ENCODE results near the gene GNGT1. TPM values are rescaled to one million over a fixed set of nuclear protein-coding genes. Genes with fewer than 3 reads are reported as not detected.

Gene GNGT1
- not detected in 2 replicates for total RNA-seq

DNA sequence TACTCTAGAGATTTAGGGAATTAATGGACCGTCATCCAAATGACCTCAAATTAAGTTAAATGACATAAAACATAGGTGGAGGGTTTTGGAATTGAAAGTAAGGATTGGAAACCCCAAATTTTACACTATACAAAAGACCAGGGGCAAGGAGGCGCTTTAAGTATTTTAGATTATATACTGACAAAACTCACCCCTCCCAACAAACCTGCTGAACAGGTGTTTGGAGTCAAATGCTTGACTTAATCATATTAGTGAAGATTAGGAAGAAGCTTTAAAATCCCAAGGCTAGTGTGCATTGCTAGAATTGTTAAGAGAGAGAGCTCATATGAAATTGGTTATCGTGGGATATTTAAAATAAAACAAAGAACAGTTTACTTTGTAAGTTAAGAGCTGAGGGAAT lies at the start of gene GNGT1:
Gene GNGT1 (plus strand): TSS at position 301 of the 400 bp plus-strand sequence. CDS start 180 bp downstream, outside the sequence.
- no peak within 1 kb of the TSS for H3K4me3 ChIP-seq (ENCODE audit: low read depth, low read length)
- TF ChIP-seq, protein P1, sequence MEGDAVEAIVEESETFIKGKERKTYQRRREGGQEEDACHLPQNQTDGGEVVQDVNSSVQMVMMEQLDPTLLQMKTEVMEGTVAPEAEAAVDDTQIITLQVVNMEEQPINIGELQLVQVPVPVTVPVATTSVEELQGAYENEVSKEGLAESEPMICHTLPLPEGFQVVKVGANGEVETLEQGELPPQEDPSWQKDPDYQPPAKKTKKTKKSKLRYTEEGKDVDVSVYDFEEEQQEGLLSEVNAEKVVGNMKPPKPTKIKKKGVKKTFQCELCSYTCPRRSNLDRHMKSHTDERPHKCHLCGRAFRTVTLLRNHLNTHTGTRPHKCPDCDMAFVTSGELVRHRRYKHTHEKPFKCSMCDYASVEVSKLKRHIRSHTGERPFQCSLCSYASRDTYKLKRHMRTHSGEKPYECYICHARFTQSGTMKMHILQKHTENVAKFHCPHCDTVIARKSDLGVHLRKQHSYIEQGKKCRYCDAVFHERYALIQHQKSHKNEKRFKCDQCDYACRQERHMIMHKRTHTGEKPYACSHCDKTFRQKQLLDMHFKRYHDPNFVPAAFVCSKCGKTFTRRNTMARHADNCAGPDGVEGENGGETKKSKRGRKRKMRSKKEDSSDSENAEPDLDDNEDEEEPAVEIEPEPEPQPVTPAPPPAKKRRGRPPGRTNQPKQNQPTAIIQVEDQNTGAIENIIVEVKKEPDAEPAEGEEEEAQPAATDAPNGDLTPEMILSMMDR (conservative IDR thresholded peaks at IDR 0.05; ENCODE audit: low read depth, low read length), result no peak
- DNase-seq (ENCODE audit: low read depth), result no peak

DNA sequence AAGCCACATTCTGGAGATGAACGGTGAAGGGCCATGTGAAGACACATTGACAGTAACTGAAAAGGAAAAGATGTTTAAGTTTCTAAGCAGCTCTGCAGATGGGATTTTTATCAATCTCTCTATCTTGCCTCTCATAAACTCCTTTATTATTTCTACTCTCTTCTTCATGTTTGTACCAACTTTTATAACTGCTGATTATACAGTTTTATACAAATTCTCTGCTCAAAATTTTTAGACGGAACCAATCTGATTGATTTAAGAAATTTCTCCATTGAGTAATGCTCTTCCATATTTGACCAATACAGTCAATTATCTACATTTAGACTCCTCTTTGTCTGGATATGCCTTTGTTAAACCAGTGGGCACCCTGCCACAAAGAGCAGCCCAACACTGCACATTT lies 47.5 kb upstream of the GNGT1 start:
- TF ChIP-seq, protein P1 (conservative IDR thresholded peaks at IDR 0.05; ENCODE audit: low read depth, low read length), result no peak
- no peak overlapping the region for H3K4me3 ChIP-seq (ENCODE audit: low read depth, low read length)
- no peak for DNase-seq (ENCODE audit: low read depth)

DNA sequence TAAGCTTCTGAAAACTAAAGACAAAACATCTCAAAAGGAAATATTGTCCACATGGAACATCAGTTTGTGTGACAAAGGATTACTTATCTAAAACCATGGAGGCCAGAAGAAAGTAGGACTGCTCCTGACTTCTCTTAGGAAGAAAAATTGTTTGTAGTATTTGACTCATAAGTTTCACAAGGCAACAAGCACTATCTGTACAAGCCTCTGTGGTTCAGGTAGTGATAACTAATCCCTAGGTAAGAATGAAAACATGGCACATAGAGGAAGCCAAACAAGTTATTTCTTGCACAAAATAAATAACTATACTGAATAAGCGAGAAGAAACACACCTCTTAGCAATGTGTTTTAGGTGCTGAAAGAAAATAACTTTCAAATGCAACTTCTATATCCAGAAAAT lies 46.1 kb upstream of the GNGT1 start:
- DNase-seq (ENCODE audit: low read depth), result no peak
- no peak overlapping the region for H3K4me3 ChIP-seq (ENCODE audit: low read depth, low read length)
- TF ChIP-seq, protein P1 (conservative IDR thresholded peaks at IDR 0.05; ENCODE audit: low read depth, low read length), result no peak

DNA sequence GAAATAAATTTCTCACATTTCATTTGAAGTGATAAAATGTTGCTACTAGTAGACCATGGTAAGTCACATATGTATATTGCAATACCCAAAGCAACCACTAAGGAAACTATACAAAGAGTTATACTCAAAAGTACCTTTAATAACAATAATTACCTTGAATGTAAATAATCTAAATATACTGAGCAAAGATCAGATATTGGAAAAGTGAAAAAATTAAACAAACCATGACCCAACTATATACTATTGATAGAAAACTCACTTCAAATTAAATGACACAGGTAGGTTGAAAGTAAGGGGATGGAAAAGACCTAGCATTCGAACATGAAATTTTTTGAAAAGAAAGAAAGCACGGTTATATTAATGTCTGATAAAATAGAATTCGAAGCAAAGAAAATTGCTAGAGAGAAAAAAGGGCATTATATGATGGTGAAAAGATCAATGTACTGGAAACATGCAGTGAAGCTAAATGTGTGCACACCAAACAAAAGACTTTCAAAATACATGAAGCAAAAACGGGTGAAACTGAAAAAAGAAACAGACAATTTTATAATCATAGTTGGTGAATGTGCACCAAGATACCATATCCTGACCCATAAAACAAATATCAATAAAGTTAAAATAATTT lies 44.9 kb upstream of the GNGT1 start:
- TF ChIP-seq, protein P1 (conservative IDR thresholded peaks at IDR 0.05; ENCODE audit: low read depth, low read length), result no peak
- H3K4me3 ChIP-seq (ENCODE audit: low read depth, low read length), result no peak overlapping the region
- DNase-seq (ENCODE audit: low read depth), result no peak

DNA sequence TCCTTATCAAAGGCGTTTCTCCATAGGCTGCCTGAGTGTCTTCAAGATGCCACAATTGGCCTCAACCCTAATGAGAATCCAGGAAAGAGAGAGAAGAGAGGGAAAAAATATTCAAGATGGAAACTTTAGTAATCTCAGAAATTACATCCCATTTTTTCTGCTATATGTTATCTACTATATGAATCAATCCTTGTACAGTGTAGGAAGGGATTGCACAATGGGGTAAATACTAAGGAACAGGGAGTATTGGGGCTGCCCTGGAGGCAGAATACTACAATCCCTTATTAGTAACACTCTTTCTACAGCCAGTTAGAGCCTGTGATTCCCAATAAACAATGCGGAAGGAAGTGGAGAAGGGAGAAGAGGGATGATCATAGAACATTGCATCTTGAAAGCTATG lies 43.7 kb upstream of the GNGT1 start:
- TF ChIP-seq, protein P1 (conservative IDR thresholded peaks at IDR 0.05; ENCODE audit: low read depth, low read length), result no peak
- no peak for DNase-seq (ENCODE audit: low read depth)
- no peak overlapping the region for H3K4me3 ChIP-seq (ENCODE audit: low read depth, low read length)

DNA sequence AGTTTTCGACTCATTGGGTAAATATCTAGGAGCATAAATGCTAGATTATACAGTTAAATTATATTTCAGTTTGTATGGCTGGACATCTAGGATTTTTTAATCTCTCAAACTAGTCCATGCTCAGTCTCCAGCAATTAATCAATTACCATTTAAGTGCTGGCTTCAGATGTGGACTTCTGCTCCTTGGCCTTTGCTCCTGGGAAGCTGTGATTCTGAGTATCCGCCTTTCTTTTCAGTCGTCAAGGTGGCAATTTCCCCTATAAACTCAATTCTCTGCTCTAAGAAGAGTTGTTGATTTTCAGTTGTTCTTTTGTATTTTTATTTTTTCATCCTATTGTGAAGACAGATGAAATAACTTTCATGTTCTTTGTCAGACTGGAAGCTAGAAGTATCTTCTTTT lies 39.5 kb upstream of the GNGT1 start:
- DNase-seq (ENCODE audit: low read depth), result no peak
- H3K4me3 ChIP-seq (ENCODE audit: low read depth, low read length), result no peak overlapping the region
- TF ChIP-seq, protein P1 (conservative IDR thresholded peaks at IDR 0.05; ENCODE audit: low read depth, low read length), result no peak

DNA sequence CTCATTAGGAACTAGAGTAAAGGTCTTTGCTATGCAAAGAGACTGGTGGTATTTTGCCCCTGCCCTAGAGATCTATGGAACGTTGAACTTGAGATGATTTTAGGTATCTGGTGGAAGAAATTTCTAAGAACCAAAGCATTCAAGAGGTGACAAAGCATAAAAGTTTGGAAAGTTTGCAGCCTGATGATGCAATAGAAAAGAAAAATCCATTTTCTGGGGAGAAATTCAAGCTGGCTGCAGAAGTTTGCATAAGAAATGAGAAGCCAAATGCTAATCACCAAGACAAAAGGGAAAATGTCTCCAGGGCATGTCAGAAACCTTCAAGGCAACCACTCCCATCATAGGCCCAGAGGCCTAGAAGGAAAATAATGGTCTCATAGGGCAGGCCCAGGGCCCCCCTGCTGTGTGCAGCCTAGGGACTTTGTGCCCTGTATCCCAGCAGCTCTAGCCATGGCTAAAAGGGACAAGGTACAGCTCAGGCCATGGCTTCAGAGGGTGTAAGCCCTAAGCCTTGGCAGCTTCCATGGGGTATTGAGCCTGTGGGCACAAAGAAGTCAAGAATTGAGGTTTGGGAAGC lies 32.3 kb upstream of the GNGT1 start:
- no peak for DNase-seq (ENCODE audit: low read depth)
- TF ChIP-seq, protein P1 (conservative IDR thresholded peaks at IDR 0.05; ENCODE audit: low read depth, low read length), result no peak
- no peak overlapping the region for H3K4me3 ChIP-seq (ENCODE audit: low read depth, low read length)
